CD14-positive monocyte (primary cell): ENCODE data around the gene RTL5. TPM values are rescaled to one million over a fixed set of nuclear protein-coding genes. Genes with fewer than 3 reads are reported as not detected.

Experiments used
- DNase-seq, 3 donors: peaks; one replicate each; pipeline ENCODE4 v3.0.0-alpha.2; 2011 to 2022
- H2AFZ ChIP-seq: 2 replicates; pipeline ENCODE4 v1.6.0; 2012; ENCODE audit warnings: mild to moderate bottlenecking, low read depth, low read length, inconsistent platforms; ENCODE audit not compliant: insufficient read depth, poor library complexity, severe bottlenecking
- H3K27ac ChIP-seq, 2 donors: 1 replicate in 1 of 2; 2 replicates in 1 of 2; pipeline ENCODE4 v1.5.1; 2012 to 2013; ENCODE audit warnings: low read length in 2 of 2, control low read depth in 1 of 2, inconsistent platforms in 1 of 2, low read depth in 1 of 2, mild to moderate bottlenecking in 1 of 2
- H3K27me3 ChIP-seq, 2 donors: one replicate each; pipeline versions ENCODE4 v1.6.0 to v1.6.1; 2011 to 2013; ENCODE audit warnings: low read length in 2 of 2; ENCODE audit not compliant: control insufficient read depth in 2 of 2, insufficient read depth in 2 of 2
- H3K36me3 ChIP-seq, 2 donors: replicated peaks in 1 of 2; 1 replicate in 1 of 2; 2 replicates in 1 of 2; pipeline versions ENCODE4 v1.5.1 to v1.6.1; 2012 to 2013; ENCODE audit warnings: low read length in 2 of 2, control low read depth in 1 of 2, inconsistent platforms in 1 of 2, mild to moderate bottlenecking in 1 of 2; ENCODE audit not compliant: insufficient read depth in 2 of 2, control insufficient read depth in 1 of 2
- H3K4me1 ChIP-seq, 2 donors: 1 replicate in 1 of 2; 2 replicates in 1 of 2; pipeline versions ENCODE4 v1.5.1 to v1.6.1; 2012 to 2013; ENCODE audit warnings: low read length in 2 of 2, control low read depth in 1 of 2, inconsistent platforms in 1 of 2, mild to moderate bottlenecking in 1 of 2, moderate library complexity in 1 of 2; ENCODE audit not compliant: insufficient read depth in 2 of 2, control insufficient read depth in 1 of 2
- H3K4me2 ChIP-seq: replicated peaks from 2 replicates; pipeline ENCODE3; 2012; ENCODE audit warnings: low read length, moderate library complexity, mild to moderate bottlenecking; ENCODE audit not compliant: poor library complexity, severe bottlenecking; ENCODE audit errors: extremely low read depth
- H3K4me3 ChIP-seq, 3 experiments: fragments of 200-600 bp in 1 of 3; sonication (generic) in 1 of 3; replicated peaks in 1 of 3; 1 replicate in 2 of 3; 2 replicates in 1 of 3; pipeline ENCODE4 v1.5.1; 2011 to 2013; ENCODE audit warnings: low read length in 3 of 3, mild to moderate bottlenecking in 3 of 3, control low read depth in 2 of 3, low read depth in 2 of 3, inconsistent platforms in 1 of 3, moderate library complexity in 1 of 3
- H3K79me2 ChIP-seq: 2 replicates; pipeline ENCODE4 v1.6.0; 2012; ENCODE audit warnings: mild to moderate bottlenecking, control low read depth, inconsistent platforms, low read length, moderate library complexity; ENCODE audit not compliant: insufficient read depth
- H3K9ac ChIP-seq: 2 replicates; pipeline ENCODE4 v1.6.0; 2017; ENCODE audit warnings: low read length, mild to moderate bottlenecking; ENCODE audit not compliant: insufficient read depth, poor library complexity, severe bottlenecking
- H3K9me3 ChIP-seq, 2 donors: replicated peaks in 1 of 2; 1 replicate in 1 of 2; 2 replicates in 1 of 2; pipeline versions ENCODE4 v1.5.1 to v1.6.1; 2012 to 2013; ENCODE audit warnings: low read length in 2 of 2, control low read depth in 1 of 2; ENCODE audit not compliant: control insufficient read depth in 1 of 2, insufficient read depth in 1 of 2
- H4K20me1 ChIP-seq: 2 replicates; pipeline ENCODE4 v1.6.0; 2012; ENCODE audit warnings: mild to moderate bottlenecking, low read length, control low read depth, moderate library complexity; ENCODE audit not compliant: insufficient read depth
- H3K27ac Mint-ChIP-seq, 7 donors: one replicate each; pipeline ENCODE4 v1.8.0; 2020; ENCODE audit warnings: mild to moderate bottlenecking in 7 of 7, mixed read lengths in 7 of 7, moderate library complexity in 6 of 7, inconsistent platforms in 2 of 7
- H3K27me3 Mint-ChIP-seq, 3 donors: one replicate each; pipeline ENCODE4 v1.8.0; 2021 to 2022; ENCODE audit warnings: low read depth in 3 of 3, mild to moderate bottlenecking in 3 of 3, mixed read lengths in 3 of 3, moderate library complexity in 3 of 3, inconsistent platforms in 1 of 3
- H3K36me3 Mint-ChIP-seq, 2 donors: one replicate each; pipeline ENCODE4 v1.8.0; 2020; ENCODE audit warnings: mixed read lengths in 2 of 2, inconsistent platforms in 1 of 2, mild to moderate bottlenecking in 1 of 2
- H3K4me1 Mint-ChIP-seq: one replicate; pipeline ENCODE4 v1.8.0; 2020; ENCODE audit warnings: mild to moderate bottlenecking, mixed read lengths
- H3K4me3 Mint-ChIP-seq, 2 donors: one replicate each; pipeline ENCODE4 v1.8.0; 2020; ENCODE audit warnings: mild to moderate bottlenecking in 2 of 2, mixed read lengths in 2 of 2, moderate library complexity in 1 of 2
- H3K9me3 Mint-ChIP-seq, 7 donors: one replicate each; pipeline ENCODE4 v1.8.0; 2020 to 2022; ENCODE audit warnings: mixed read lengths in 7 of 7, mild to moderate bottlenecking in 6 of 7, moderate library complexity in 6 of 7, inconsistent platforms in 2 of 7
- CTCF ChIP-seq: fragments of 200-600 bp; IDR thresholded peaks from one replicate; pipeline ENCODE4 v1.8.0; 2022; ENCODE audit warnings: antibody characterized with exemption, mild to moderate bottlenecking
- WGBS: methylation state at CpG from one replicate; pipeline ENCODE4 v1.1.5; 2013; ENCODE audit warnings: missing lambda C conversion rate; ENCODE audit not compliant: insufficient coverage; 5-methylcytosine and 5-hydroxymethylcytosine counted together
- intact Hi-C, 2 donors: fragments of 100-400 bp; cut with micrococcal nuclease; formaldehyde crosslinking; loops; one replicate each; pipeline versions ENCODE4 v1.15.0 to v1.15.1; 2023
- polyA plus RNA-seq, 3 donors: library from polyadenylated mRNA; depleted of rRNA in 1 of 3; unstranded in 2 of 3; stranded (reverse) in 1 of 3; fragments of 300-500 nt in 2 of 3; fragments of >200 nt in 1 of 3; fragmentation: Illumina TruSeq in 2 of 3; gene quantifications; 1 replicate in 2 of 3; 2 replicates in 1 of 3; pipeline ENCODE4 v1.2.3, GENCODE V29; 2012 to 2021

The RTL5 gene
- polyA plus RNA-seq, 3 donors, result 0.24 to 4.9 (median 0.59) TPM

- Histone ChIP-seq H2AFZ (no peak overlapping the region), H3K79me2 (no peaks in the 10 kb centered on the region), H3K27me3 (no peaks in the 10 kb centered on the region), H3K27ac (no peak overlapping the region), H3K36me3 (no peaks in the 10 kb centered on the region), H3K9ac (no peak overlapping the region), H3K9me3 (peaks cover 3 to 5% of the 10 kb centered on the region in 2 donors), H3K4me2 (no peak overlapping the region), H3K4me1 (no peaks in the 10 kb centered on the region), H4K20me1 (no peaks in the 10 kb centered on the region), H3K4me3 (no peak overlapping the region)
- H3K9me3 Mint-ChIP-seq, result peaks cover 0 to 16% (median 6%) of the 10 kb centered on the region in 7 donors
- no peak overlapping the region for H3K4me3 Mint-ChIP-seq
- H3K36me3 Mint-ChIP-seq, result no peaks in the 10 kb centered on the region
- H3K27ac Mint-ChIP-seq, result no peak overlapping the region
- H3K27me3 Mint-ChIP-seq, result peaks cover 1 to 13% (median 2%) of the 10 kb centered on the region in 3 donors
- H3K4me1 Mint-ChIP-seq, result no peaks in the 10 kb centered on the region
- DNase-seq, result no peak
- intact Hi-C loops, result no loop called here
- WGBS, result no CpG with 5 or more reads among the region's 10 CpGs
- TF ChIP-seq CTCF, result no peak
Observed at GRCh38 chrX:72159769-72160168, 28.1 kb upstream of the RTL5 start.

- Mint-ChIP-seq H3K36me3 (no peaks in the 10 kb centered on the region), H3K9me3 (peaks cover 0 to 16% (median 6%) of the 10 kb centered on the region in 7 donors), H3K4me1 (no peaks in the 10 kb centered on the region), H3K27ac (no peak overlapping the region), H3K4me3 (no peak overlapping the region), H3K27me3 (peaks cover 0 to 6% (median 2%) of the 10 kb centered on the region in 3 donors)
- Histone ChIP-seq H3K27ac (no peak overlapping the region), H3K4me3 (no peak overlapping the region), H3K4me2 (no peak overlapping the region), H3K9me3 (peaks cover 3 to 5% of the 10 kb centered on the region in 2 donors), H2AFZ (no peak overlapping the region), H3K79me2 (no peaks in the 10 kb centered on the region), H3K9ac (no peak overlapping the region), H3K27me3 (no peaks in the 10 kb centered on the region), H4K20me1 (no peaks in the 10 kb centered on the region), H3K4me1 (no peaks in the 10 kb centered on the region), H3K36me3 (no peaks in the 10 kb centered on the region)
- no peak for DNase-seq
- 100% methylated on average over 2 of the region's 3 CpGs for WGBS
- intact Hi-C loops, result no loop called here
- TF ChIP-seq CTCF, result no peak
Observed at GRCh38 chrX:72158773-72159172, 27.1 kb upstream of the RTL5 start.
